Suppressor macrophage treated with lipopolysaccharide for 1 hour (primary cell): Measurements from ENCODE around the gene SLC17A9.
"Not testable (repeated sequence)": the region's sequence is repeated elsewhere in the genome, so short reads cannot be mapped to it uniquely, and the experiment has no call there.

Experiments
- DNase-seq, 3 donors: peaks; one replicate each; pipeline ENCODE4 v3.0.0-alpha.2; 2020 to 2022

Gene SLC17A9

GRCh38 chr20:62957136-62958117 lies 4.9 kb downstream of the SLC17A9 start:
- DNase-seq, result no peak

GRCh38 chr20:62958388-62959100 lies 6.0 kb downstream of the SLC17A9 start:
- DNase-seq, result no peak

GRCh38 chr20:62959101-62959971 lies 6.8 kb downstream of the SLC17A9 start:
- DNase-seq, result no peak

GRCh38 chr20:62959998-62960436 lies 7.5 kb downstream of the SLC17A9 start:
- no peak for DNase-seq

- not testable (repeated sequence) for DNase-seq
Observed at GRCh38 chr20:62960446-62961309, 8.2 kb downstream of the SLC17A9 start.

- no peak for DNase-seq
Observed at GRCh38 chr20:62961310-62961783, 8.8 kb downstream of the SLC17A9 start.

GRCh38 chr20:62961799-62962198 lies 9.3 kb downstream of the SLC17A9 start:
- no peak for DNase-seq

- DNase-seq, result no peak
Observed at GRCh38 chr20:62962221-62962879, 9.8 kb downstream of the SLC17A9 start.

- DNase-seq, result no peak
Observed at GRCh38 chr20:62962891-62963613, 10.5 kb downstream of the SLC17A9 start.

GRCh38 chr20:62963614-62964397 lies 11.3 kb downstream of the SLC17A9 start:
- no peak for DNase-seq

GRCh38 chr20:62964700-62965099 lies 12.2 kb downstream of the SLC17A9 start:
- DNase-seq, result peak in 2 of 3 donors; percentile 36 to 50

- no peak for DNase-seq
Observed at GRCh38 chr20:62965363-62965771, 12.9 kb downstream of the SLC17A9 start.

- no peak for DNase-seq
Observed at GRCh38 chr20:62966212-62967148, 14.0 kb downstream of the SLC17A9 start.

GRCh38 chr20:62967149-62967501 lies 14.6 kb downstream of the SLC17A9 start:
- DNase-seq, result no peak

GRCh38 chr20:62967628-62968351 lies 15.3 kb downstream of the SLC17A9 start:
- no peak for DNase-seq

- DNase-seq, result no peak
Observed at GRCh38 chr20:62968378-62969178, 16.1 kb downstream of the SLC17A9 start.
